ENCODE measurements around the gene NADK2. TPM values are rescaled to one million over a fixed set of nuclear protein-coding genes. Genes with fewer than 3 reads are reported as not detected.

NADK2 gene
- total and polyA plus RNA-seq, 2 experiments from 2014 or later = 13.2 to 41.2 TPM

DNA sequence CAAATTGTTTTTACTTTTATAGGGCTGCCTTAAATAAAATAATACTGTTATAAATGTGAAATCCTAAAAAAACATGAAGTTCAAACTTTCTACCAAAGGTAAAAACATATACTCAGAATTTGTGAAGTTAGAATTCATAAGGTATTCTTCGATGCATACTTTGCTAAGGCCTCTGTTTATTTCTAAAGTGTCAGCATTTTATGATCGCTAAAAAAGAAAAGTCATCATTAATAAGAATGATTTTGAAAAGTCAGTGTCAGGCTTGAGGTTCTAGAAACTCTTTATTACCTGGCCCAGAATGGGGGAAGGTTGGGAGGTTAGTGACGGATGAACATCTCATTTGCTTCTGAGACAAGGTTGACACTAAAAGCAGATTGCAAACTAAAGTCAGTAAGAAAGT, 26.2 kb upstream of the NADK2 start:
- Histone ChIP-seq H3K4me3 (no peak overlapping the region), H4K20me1 (ENCODE audit: insufficient read depth) (no peaks in the 10 kb centered on the region), H3K4me1 (ENCODE audit: insufficient read depth) (peaks cover 14% of the 10 kb centered on the region), H3K36me3 (ENCODE audit: low read depth) (no peaks in the 10 kb centered on the region), H3K79me2 (ENCODE audit: insufficient read depth) (no peaks in the 10 kb centered on the region), H3F3A (ENCODE audit: insufficient read depth) (no peaks in the 10 kb centered on the region), H3K4me2 (ENCODE audit: unreplicated experiment) (no peak overlapping the region), H3K27me3 (replicated peaks; ENCODE audit: insufficient read depth) (no peaks in the 10 kb centered on the region), H3K9me3 (ENCODE audit: low read depth) (no peaks in the 10 kb centered on the region), H2AFZ (no peak overlapping the region), H3K27ac (no peak overlapping the region), H3K9ac (no peak overlapping the region), H3K9me2 (ENCODE audit: insufficient read depth) (no peaks in the 10 kb centered on the region)
- TF ChIP-seq EZH2phosphoT487 (IDR thresholded peaks at IDR 0.05; ENCODE audit: insufficient read depth, low read depth) = no peak
- no peak for TF ChIP-seq EZH2 (IDR thresholded peaks at IDR 0.05; ENCODE audit: insufficient read depth, poor library complexity, severe bottlenecking)
- no peak for DNase-seq
- 97 to 98% methylated on average over 3 of the region's 3 CpGs for WGBS, 2 experiments (ENCODE audit: low coverage in 1 of 2, low lambda C conversion rate in 2 of 2, missing lambda C conversion rate in 2 of 2)
- in situ Hi-C loops (cut with MboI) = loop anchor here (25.0 kb wide), 1 partner anchor 419 kb away; no protein-coding TSS in a partner anchor

DNA sequence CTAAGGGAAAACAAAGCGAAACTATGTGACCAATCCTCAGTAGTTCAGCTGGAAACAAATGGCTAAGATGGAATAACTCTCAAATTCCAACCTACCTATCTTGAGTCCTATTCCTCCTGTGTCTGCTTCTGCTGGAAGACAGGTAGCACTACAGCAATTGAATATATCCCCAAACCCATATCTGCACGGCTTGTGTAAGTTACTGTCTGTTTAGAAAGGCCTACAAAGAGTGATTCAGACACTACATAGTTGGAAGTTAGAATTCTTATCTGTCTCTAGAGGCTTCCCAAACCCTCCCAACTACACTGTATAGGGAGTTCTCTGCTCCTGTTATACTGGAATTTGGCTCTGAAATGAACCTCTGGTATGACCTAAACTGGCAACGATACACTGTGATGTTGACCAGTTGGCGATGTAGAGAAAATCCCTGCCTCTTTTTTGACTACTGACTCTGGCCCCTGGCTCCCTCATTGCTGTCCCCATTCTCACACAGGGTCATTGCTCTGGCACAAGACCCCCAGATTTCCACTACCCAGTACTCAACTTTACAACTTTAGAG, 22.6 kb upstream of the NADK2 start:
- H2AFZ ChIP-seq = peak overlapping the region; percentile 41
- H4K20me1 ChIP-seq (ENCODE audit: insufficient read depth) = no peaks in the 10 kb centered on the region
- H3K4me1 ChIP-seq (ENCODE audit: insufficient read depth) = no peaks in the 10 kb centered on the region
- H3K27ac ChIP-seq = no peak overlapping the region
- H3F3A ChIP-seq (ENCODE audit: insufficient read depth) = no peaks in the 10 kb centered on the region
- H3K4me2 ChIP-seq (ENCODE audit: unreplicated experiment) = no peak overlapping the region
- H3K36me3 ChIP-seq (ENCODE audit: low read depth) = no peaks in the 10 kb centered on the region
- no peaks in the 10 kb centered on the region for H3K27me3 ChIP-seq (replicated peaks; ENCODE audit: insufficient read depth)
- no peak for DNase-seq
- H3K4me3 ChIP-seq = no peak overlapping the region
- no peak overlapping the region for H3K9ac ChIP-seq
- H3K9me3 ChIP-seq (ENCODE audit: low read depth) = no peaks in the 10 kb centered on the region
- TF ChIP-seq EZH2 (IDR thresholded peaks at IDR 0.05; ENCODE audit: insufficient read depth, poor library complexity, severe bottlenecking) (no peak), EZH2phosphoT487 (IDR thresholded peaks at IDR 0.05; ENCODE audit: insufficient read depth, low read depth) (no peak)
- in situ Hi-C loops (cut with MboI) = loop anchor here (25.0 kb wide), 1 partner anchor 423 kb away; no protein-coding TSS in a partner anchor
- H3K79me2 ChIP-seq (ENCODE audit: insufficient read depth) = no peaks in the 10 kb centered on the region
- no peaks in the 10 kb centered on the region for H3K9me2 ChIP-seq (ENCODE audit: insufficient read depth)
- 90% methylated on average over 4 of the region's 4 CpGs for WGBS, 2 experiments (ENCODE audit: low coverage in 1 of 2, low lambda C conversion rate in 2 of 2, missing lambda C conversion rate in 2 of 2)

- H3K79me2 ChIP-seq (ENCODE audit: insufficient read depth) = no peaks in the 10 kb centered on the region
- H3K27ac ChIP-seq = no peak overlapping the region
- H3F3A ChIP-seq (ENCODE audit: insufficient read depth) = no peaks in the 10 kb centered on the region
- TF ChIP-seq EZH2phosphoT487 (IDR thresholded peaks at IDR 0.05; ENCODE audit: insufficient read depth, low read depth) (no peak), EZH2 (IDR thresholded peaks at IDR 0.05; ENCODE audit: insufficient read depth, poor library complexity, severe bottlenecking) (no peak)
- H4K20me1 ChIP-seq (ENCODE audit: insufficient read depth) = no peaks in the 10 kb centered on the region
- no peaks in the 10 kb centered on the region for H3K4me1 ChIP-seq (ENCODE audit: insufficient read depth)
- DNase-seq = no peak
- H3K9me3 ChIP-seq (ENCODE audit: low read depth) = no peaks in the 10 kb centered on the region
- WGBS, 2 experiments (ENCODE audit: low coverage in 1 of 2, low lambda C conversion rate in 2 of 2, missing lambda C conversion rate in 2 of 2) = 79 to 84% methylated on average over 6 of the region's 6 CpGs
- no peaks in the 10 kb centered on the region for H3K9me2 ChIP-seq (ENCODE audit: insufficient read depth)
- no peak overlapping the region for H3K4me3 ChIP-seq
- in situ Hi-C loops (cut with MboI) = loop anchor here (25.0 kb wide), 1 partner anchor 426 kb away; no protein-coding TSS in a partner anchor
- H2AFZ ChIP-seq = no peak overlapping the region
- no peak overlapping the region for H3K9ac ChIP-seq
- H3K27me3 ChIP-seq (replicated peaks; ENCODE audit: insufficient read depth) = no peaks in the 10 kb centered on the region
- no peaks in the 10 kb centered on the region for H3K36me3 ChIP-seq (ENCODE audit: low read depth)
- H3K4me2 ChIP-seq (ENCODE audit: unreplicated experiment) = no peak overlapping the region
Observed at GRCh38 chr5:36261186-36261585, 19.5 kb upstream of the NADK2 start.

DNA sequence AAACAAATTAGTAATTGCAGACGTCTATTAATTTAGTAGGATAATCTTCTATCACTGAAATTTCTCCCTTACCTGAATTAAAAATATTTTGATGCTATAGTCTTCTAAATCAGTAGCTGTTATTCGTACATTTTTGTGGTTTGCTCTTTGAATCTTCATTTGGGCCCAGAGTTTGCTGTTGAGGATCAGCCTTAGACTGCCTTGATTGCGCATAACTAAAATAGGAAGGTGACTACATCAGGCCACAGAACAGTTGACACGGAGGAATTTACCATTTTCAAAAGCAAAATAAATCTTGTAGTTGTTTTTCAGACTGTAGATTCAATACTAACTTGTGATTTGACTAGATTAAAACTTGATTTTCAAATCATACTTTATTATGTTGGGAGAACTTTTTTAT, 11.8 kb upstream of the NADK2 start:
- H3K9ac ChIP-seq = no peak overlapping the region
- H3K27me3 ChIP-seq (replicated peaks; ENCODE audit: insufficient read depth) = no peaks in the 10 kb centered on the region
- no peaks in the 10 kb centered on the region for H4K20me1 ChIP-seq (ENCODE audit: insufficient read depth)
- in situ Hi-C loops (cut with MboI) = loop anchor here (25.0 kb wide), 1 partner anchor 434 kb away; no protein-coding TSS in a partner anchor
- H3K79me2 ChIP-seq (ENCODE audit: insufficient read depth) = no peaks in the 10 kb centered on the region
- DNase-seq = no peak
- no peaks in the 10 kb centered on the region for H3K9me2 ChIP-seq (ENCODE audit: insufficient read depth)
- WGBS, 2 experiments (ENCODE audit: low coverage in 1 of 2, low lambda C conversion rate in 2 of 2, missing lambda C conversion rate in 2 of 2) = 67 to 68% methylated on average over 4 of the region's 4 CpGs
- H3K9me3 ChIP-seq (ENCODE audit: low read depth) = no peaks in the 10 kb centered on the region
- no peak overlapping the region for H3K27ac ChIP-seq
- H3F3A ChIP-seq (ENCODE audit: insufficient read depth) = no peaks in the 10 kb centered on the region
- H2AFZ ChIP-seq = no peak overlapping the region
- H3K4me1 ChIP-seq (ENCODE audit: insufficient read depth) = no peaks in the 10 kb centered on the region
- H3K4me3 ChIP-seq = no peak overlapping the region
- TF ChIP-seq EZH2phosphoT487 (IDR thresholded peaks at IDR 0.05; ENCODE audit: insufficient read depth, low read depth) (no peak), EZH2 (IDR thresholded peaks at IDR 0.05; ENCODE audit: insufficient read depth, poor library complexity, severe bottlenecking) (no peak)
- H3K4me2 ChIP-seq (ENCODE audit: unreplicated experiment) = no peak overlapping the region
- H3K36me3 ChIP-seq (ENCODE audit: low read depth) = no peaks in the 10 kb centered on the region

All from GM23248 (cell line).